Left renal pelvis (tissue), 4 donors: ENCODE results near the gene RGS14. TPM values are rescaled to one million over a fixed set of nuclear protein-coding genes. Genes with fewer than 3 reads are reported as not detected.
"Not testable (repeated sequence)": the region's sequence is repeated elsewhere in the genome, so short reads cannot be mapped to it uniquely, and the experiment has no call there.

Experiments
- DNase-seq, 4 donors: peaks; one replicate each; pipeline ENCODE4 v3.0.0-alpha.2; 2013; ENCODE audit warnings: low read depth in 4 of 4, low spot score in 3 of 4
- polyA plus RNA-seq, 4 donors: library from polyadenylated mRNA; unstranded; fragments of 120-200 nt; gene quantifications; one replicate each; pipeline ENCODE4 v1.2.1, GENCODE V29; 2013; ENCODE audit not compliant: insufficient read length in 4 of 4

Gene RGS14
- polyA plus RNA-seq, 4 donors = 5.7 to 19.3 (median 13.9) TPM

DNA sequence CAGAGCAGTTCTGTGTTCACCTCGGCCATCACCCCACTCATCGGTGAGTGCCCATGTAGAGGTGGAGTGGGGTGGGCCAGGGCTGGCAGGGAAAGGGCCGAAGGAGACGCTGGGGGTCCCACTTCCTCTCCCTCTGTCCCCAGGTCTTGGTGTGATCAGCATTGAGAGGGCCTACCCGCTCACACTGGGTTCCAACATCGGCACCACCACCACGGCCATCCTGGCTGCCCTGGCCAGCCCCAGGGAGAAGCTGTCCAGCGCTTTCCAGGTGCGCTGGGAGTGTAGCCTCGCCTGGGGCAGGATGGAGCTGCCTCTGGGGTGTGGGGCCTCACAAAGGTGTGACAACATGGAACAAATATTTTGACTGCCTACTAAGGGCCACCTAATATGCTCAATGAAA, 39.1 kb downstream of the RGS14 start:
- no peak for DNase-seq

DNA sequence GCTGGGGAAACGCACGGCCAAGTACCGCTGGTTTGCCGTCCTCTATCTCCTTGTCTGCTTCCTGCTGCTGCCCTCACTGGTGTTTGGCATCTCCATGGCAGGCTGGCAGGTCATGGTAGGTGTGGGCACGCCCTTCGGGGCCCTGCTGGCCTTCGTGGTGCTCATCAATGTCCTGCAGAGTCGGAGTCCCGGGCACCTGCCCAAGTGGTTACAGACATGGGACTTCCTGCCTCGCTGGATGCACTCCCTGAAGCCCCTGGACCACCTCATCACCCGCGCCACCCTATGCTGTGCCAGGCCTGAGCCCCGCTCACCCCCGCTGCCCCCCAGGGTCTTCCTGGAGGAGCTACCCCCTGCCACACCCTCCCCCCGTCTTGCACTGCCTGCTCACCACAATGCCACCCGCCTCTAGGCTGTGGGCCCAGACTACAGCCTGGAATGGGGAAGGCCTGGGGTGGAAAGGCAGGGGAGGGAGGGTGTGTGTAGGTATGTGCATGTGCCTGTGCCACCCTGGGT, 40.2 kb downstream of the RGS14 start:
- no peak for DNase-seq

DNA sequence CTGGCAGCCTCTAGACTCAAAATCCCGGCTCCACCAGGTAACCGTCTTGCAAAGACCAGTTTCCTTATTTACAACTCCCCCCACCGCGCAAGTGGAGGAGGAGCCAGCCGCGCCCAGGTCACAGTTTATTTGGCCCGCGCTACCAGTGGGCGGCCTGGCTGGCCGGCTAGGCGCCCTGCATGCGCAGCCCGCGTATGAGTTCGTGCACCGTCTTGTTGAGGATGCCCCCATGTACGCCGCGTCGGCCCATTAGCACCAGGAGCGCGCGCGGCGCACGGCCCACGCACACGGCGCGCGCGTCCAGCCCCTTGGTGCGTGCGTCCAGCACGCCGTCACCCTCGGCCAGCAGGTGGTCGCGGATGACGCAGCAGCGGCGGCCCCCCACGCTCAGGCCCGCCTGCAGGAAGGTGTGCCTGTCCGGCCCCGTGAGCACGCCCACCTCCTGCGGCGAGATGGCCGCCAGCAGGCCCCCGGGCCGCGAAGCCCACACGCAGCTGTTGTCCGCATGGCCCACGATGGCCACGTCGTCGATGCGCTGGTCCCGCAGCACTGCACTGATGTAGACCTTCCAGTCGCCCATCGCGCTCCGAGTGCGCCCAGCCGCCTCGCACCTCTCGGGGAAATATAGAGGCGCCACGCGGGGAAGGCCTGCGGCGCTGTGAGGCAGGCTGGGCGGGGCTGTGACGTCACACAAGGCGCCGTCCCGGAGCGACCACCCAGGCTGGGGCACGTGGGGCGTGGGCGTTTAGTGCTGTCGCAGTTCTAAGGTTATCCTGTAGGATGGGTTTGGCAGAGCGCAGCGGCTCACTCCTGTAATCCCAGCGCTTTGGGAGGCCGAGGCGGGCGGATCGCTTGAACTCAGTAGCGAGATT, 42.5 kb downstream of the RGS14 start, which contains the start of gene PFN3:
TSS of gene PFN3 (minus strand) at position 665 of the 872 bp plus-strand sequence. CDS start at position 580, 85 bp downstream.
- no peak for DNase-seq

DNA sequence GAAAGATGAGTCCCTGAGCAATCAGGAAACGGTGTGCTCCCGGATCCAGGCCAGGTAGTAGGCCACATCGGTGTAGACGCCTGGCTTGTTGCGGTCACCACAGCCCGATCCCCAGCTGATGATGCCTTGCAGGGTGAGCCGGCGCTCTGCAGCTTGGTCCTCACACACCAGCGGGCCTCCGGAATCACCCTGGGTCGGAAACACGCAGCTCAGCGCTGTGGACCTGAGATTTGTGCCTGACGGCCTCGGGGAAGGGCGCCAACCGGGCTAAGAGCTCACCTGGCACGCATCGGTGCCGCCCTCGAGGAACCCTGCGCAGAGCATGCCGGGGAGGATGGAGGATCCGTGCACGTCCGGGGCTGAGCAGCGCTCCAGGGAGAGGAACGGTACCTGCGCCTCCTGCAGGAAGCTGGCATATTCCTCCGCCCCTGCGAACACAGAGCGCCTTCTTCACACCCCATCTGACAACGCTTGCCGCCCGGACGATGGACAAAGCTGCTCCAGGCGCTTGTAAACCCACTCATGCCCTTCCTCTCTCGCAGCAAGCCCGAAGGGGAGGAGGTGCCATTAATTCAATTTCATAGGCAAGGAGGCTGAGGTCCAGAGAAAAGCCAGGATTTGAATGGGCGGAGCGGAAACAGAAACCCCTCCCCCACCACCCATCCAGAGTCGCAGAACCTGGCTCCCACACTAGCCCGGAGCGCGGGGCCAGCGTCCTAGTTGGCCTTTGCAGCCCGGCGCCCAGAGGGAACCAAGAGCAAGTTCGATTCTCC, 44.7 kb downstream of the RGS14 start:
- DNase-seq = no peak

- no peak for DNase-seq
These were observed 45.5 kb downstream of the RGS14 start for GRCh38 chr5:177403102-177403791.

DNA sequence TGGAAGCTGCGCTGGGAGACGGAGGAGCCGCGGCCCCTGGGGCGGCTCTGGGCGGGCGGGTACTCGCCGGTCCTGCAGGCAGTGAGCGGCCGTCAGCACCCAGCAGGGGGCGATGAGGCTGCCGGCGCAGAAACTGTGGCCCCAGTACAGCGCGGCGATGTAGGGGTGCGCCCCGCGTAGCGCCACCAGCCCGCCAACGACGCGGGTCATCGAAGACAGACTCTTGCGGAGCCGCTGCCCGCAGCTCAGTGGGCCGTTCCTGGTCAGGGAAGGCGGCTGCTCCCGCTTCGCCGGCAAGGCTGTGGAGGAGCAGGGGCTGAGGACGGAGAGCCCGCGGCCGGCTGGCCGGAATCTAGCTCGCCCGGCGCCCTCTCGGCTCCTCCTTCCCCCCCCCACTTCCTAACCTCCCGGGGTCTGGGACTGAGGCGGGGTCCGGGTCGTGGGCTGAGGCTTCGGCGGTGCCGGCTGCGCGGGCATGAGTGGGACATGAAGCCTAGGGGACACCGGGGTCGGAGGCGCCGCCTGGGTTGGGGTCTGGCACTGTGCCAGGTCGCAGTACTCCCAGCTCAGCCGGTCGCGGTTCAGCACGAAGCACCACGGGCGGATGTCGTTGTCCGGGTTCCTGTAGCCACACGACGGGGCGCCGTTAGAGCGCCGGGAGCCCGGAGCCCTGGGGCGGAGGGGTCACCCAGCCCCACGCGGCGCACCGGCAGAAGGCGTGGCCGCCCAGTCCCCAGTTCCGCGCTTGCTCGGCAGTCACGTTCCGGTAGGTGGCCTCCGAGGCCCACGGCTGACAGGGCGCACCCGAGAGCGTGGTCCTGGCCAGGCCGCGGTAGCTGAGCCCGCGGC, 46.3 kb downstream of the RGS14 start:
- DNase-seq = no peak

- no peak for DNase-seq
These were observed 47.0 kb downstream of the RGS14 start for GRCh38 chr5:177404641-177405179.

DNA sequence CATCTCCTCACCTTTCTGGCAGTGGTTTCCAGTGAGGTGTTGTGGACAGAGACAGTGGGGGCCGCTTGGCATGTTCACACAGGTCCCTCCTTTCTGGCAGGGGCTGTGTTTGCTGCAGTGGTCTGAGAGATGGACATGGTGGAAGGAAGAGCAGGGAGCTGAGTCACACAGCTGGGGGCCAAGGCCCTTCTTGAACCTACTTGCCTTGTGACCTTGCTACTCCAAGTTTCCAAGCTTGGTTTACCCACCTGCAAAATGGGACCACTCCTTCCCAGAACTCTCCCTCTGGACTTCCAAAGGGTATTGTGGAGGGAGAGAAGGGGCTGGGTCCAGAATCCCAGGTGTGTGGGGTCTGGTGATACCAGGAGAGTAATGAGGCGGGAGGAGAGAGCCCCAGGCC, 47.6 kb downstream of the RGS14 start:
- DNase-seq = no peak

GRCh38 chr5:177405805-177406204, 48.1 kb downstream of the RGS14 start:
- DNase-seq = no peak

DNA sequence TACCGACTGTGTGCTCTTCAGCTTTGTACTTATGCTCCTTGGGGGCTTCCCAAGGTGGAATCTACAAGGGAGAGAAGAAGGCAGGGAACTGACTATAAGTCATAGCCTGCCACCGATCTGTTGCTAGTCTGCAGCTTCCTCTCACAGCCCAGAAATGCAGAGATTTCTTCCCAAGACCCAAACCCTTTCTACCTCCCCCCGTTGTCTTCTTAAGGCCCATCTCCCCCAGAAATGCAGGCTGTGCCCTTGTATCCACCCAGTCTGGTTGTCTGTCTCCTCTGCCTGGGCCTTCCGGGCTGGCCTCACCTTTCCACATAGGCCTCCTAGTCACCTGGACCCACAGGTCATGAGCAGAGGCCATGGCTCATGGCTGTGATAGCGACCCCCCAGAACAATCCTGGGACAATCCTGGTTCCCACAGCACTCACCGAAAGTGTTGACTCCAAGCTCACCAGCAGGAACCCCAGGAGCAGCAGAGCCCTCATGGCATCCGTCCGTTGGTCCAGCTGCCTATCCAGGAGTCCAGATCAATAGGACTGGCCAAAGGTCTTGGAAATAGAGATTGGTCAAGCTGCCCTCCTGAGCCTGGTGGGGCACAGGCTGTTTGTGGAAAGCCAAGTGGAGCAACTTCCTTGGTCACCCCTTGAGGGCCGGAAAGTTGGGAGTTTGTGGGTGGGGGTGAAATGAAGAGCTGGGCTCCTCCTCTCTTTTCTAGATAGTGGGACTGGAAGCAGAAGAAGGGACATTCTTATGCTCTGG, 51.5 kb downstream of the RGS14 start, which contains the start of gene F12:
TSS of gene F12 (minus strand) at position 522 of the 759 bp plus-strand sequence. CDS start at position 485, 37 bp downstream.
- no peak for DNase-seq

GRCh38 chr5:177410575-177410974, 52.9 kb downstream of the RGS14 start:
- DNase-seq = no peak

DNA sequence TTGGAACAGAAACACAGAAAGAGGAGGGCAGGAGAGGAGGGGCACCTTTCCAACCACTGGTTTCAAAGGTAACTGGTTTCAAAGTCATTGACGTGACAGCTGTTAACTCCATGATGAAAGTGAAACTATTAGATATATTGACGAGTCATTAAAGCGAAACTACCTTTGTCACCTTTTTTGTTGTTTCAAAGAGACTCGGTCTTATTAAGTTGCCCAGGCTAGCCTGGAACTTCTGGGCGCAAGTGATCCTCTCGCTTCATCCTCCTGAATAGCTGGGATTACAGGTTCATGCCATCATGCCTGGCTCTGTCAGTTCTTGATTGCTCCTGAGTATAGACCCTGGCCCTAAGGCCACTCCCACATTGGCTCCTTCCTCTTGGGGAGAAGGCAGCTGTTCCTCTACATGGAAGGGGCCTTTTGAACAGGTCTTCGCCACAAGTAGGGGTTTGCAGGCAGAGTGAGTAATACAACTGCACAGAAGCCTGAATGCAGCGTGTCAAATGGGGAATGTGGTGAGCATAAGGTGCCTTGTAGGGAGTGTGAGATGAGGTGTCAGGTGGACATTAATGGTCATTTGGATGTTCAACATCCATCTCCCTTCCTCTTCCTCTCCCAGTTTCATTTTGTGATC, 55.0 kb downstream of the RGS14 start:
- no peak for DNase-seq

GRCh38 chr5:177414481-177414880, 56.8 kb downstream of the RGS14 start:
- no peak for DNase-seq

DNA sequence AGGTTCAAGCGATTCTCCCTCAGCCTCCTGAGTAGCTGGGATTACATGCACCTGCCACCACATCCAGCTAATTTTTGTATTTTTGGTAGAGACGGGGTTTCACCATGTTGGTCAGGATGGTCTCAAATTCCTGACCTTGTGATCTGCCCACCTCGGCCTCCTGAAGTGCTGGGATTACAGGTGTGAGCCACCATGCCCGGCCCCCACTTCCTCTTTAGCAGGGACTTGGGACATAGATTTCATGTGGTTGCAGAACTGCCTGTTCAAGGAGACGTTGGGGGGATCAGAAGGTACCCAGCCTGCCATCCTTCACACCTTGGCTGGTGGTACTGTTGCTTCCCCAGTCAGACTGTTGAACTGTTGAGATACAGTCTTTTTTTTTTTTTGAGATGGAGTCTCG, 59.4 kb downstream of the RGS14 start:
- not testable (repeated sequence) for DNase-seq

GRCh38 chr5:177419046-177419445, 61.3 kb downstream of the RGS14 start:
- DNase-seq = no peak

GRCh38 chr5:177420472-177420871, 62.7 kb downstream of the RGS14 start:
- not testable (repeated sequence) for DNase-seq

GRCh38 chr5:177421062-177421798, 63.5 kb downstream of the RGS14 start:
- DNase-seq = no peak
